NCI-H146 treated with DMSO at 0.1 percent for 48 hours (cell line): ENCODE measurements around the gene ICE1.
"Not testable (repeated sequence)": the region's sequence is repeated elsewhere in the genome, so short reads cannot be mapped to it uniquely, and the experiment has no call there.

Source experiments
- DNase-seq: peaks from one replicate; lab custom pipeline; 2025; ENCODE audit not compliant: unreplicated experiment; lab: John Stamatoyannopoulos, UW

Gene ICE1

DNA sequence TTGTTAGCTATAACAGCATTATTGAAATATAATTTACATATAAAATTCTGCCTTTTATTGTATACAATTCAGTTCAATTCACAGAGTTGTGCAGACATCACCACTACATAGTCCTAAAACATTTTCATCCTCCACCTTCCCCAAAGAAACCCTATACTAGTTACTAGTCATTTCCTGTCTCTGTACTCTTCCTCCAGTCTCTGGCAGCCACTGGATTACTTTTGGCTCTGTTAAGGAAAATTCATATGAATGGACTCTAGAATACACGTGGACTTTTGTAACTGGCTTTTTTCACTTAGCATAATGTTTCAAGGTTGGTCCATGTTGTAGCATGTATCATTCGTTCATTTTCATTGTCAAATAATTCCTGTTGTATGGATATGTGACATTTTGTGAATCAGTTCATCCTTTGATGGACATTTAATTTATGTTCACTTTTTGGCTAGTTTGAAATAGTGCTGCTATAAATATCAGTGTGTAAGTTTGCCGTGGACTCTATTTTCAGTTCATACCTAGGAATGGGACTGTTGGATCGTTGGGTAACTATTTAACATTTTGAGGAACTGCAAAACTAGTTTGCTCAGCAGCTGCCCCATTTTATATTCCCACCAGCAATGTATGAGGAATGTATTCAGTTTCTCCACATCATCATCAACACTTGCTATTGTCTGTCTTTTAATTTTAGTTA, 9.7 kb downstream of the ICE1 start:
- DNase-seq: no peak

DNA sequence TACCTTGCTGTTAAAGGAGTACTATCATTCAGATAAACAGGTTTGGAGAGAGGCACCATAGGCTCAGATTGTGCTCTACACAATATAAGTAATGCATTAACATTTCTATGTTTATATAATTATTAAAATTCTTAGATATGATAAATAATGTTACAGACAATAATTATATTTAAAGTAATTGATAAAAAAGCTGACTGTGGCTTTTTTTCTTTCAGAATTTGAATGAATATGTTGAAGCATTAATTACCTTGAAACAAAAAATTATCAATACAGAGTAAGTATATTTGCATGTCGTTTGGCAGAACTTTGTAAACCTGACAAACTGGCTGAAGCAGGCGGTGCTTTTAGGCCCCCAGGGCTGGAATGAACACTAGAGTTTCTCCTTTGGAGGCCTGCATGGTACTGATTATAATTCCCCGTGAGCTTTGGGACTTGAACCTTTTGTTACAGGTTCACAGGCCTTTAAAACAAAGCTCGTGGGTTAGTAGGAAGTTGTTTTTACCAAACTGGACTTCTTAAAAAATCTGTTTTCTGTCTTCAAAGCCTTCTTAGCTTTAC, 13.8 kb downstream of the ICE1 start:
- no peak for DNase-seq

DNA sequence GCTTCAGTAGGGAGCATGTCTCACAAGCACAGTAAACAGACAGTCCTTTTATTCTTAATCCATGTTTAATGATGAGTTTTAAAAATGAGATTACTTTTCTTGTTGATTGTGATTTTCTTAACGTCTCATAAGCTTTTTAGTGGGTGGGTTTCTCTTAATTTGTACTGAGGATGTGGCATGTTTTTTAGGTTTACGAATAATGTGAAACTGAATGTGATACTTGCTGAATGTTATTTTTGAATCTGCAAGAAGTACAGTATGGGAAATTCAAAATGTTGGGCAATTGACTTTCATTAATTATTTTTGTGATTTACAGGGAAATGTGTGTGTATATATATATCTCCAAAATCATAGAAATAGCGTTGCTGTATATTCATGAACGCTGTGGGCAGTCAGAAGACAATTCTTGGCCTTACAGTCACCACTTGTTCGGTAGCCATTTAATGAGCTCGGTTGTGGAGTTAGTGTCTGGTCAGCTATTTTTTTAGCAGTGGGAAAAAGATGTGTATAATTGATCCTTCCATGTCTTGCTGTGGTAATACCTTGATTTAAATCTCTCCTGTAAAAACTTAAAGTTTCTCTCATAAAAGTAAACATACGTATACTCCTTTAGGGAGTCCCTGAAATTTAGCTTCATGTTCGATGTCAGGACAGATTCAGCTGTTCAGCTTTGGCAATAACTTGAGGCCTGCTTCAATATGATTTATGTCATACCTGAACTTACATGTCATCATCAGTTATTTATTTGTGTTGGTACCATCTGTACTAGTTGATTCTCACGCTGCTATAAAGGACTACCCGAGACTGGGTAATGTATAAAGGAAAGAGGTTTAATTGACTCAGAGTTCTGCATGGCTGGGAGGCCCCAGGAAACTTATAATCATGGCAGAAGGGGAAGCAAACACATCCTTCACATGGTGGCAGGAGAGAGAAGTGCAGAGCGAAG, 15.0 kb downstream of the ICE1 start:
- no peak for DNase-seq

DNA sequence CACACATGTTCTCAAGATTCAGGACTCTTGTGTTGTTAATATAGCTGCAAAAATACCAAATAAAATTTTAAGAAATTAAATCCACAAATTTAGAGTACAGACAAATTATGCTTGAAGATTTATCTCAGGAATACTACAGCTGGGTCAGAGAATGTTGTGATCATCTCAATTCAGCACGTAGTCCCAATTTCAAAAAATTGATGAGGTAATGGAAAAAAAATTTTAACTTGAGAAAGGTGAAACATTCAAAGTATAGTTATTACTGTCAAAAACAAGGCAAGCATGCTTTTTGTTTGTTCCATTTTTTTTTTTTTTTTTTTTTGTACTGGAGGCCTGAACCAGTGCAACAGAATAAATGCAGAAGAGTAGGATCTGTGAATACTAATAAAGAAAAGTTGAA, 29.4 kb downstream of the ICE1 start:
- no peak for DNase-seq

DNA sequence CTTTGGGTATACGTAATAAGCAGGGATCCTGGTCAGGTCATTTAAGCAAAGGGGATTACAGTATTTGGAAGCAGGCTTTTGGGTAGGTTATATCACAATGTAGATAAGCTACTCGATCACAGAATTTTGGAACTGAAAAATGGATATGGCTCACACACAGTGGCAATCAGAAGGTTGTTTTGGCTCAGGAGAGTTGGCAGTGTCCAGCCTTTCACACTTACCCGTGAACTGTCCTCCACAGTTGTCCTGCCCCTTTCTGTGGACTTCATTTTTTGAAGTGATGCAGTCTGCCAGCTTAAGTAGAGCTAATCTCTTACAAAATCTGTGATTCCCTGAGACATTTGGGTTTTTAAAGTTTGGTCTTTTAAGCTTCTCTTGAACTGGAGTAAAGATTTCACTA, 30.7 kb downstream of the ICE1 start:
- DNase-seq: no peak

DNA sequence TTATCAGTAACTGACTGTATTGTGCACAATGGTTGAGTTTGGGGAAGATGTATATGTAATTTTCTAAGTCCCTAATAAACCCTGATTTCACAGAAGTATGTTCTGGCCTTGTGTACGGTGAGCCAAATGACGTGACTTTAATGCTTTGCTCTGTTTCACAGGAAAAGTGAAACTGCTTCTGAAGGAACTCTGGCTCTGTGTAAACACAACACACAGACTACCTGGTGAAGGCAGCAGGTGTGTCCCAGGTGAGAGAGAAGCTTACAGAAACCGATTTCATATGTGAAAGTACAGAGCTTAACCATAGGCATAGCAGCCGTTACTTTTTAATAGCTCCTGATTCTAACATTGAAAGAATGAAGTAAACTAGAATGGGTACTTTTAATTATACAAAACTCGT, 31.9 kb downstream of the ICE1 start:
- DNase-seq: no peak

DNA sequence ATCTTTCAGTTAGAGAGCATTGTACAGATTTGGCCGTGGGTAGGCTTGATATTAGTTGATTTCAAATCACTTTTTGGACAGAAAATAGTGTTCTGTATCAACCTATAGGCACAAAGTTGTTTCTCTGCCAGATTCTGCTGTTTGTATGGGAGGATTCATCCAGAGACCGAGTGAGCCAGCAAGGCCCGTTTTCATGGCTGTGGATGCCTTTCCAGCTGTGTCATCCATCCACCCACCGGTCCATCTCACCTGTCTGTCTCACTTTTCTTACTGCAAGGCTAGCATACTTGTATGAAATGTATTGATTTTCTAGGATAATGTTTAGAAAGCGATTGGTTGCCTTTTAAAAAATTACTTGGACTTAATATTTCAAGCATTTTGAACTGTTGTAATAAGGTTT, 34.4 kb downstream of the ICE1 start:
- no peak for DNase-seq

DNA sequence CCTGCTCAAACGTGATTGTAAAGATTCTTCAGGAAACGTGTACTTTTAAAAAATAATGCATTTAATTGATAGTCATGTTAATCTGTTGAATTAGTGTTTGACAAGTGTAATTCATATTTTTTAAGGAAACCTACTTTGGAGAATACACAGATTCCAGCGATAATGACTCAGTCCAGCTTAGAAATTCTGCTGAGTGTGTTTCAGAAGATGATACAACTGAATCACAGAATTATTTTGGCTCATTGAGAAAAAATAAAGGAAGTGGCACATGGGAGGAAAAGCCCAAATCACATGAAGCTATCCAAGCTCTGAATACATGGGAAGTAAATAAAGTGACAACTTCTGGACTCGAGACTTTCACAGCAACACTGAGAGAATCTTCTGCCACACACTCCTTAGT, 37.8 kb downstream of the ICE1 start:
- DNase-seq: no peak

DNA sequence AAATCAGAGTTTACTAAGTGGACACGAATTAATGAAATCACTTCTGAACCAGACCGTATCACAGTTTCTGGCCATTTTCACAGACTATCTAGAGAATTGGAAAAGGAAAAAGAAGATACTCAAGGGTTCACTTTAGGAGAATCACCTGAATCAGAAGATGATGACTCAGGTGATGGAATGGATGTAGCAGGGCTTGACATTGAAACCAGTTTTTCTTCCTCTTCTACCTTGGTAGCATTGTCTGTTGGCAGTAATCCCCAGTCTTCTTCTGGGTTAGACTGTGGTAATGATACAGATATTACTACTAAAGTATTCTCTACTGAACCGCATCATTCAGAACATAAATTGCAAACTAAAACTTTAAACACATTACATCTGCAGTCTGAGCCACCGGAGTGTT, 38.5 kb downstream of the ICE1 start:
- no peak for DNase-seq

DNA sequence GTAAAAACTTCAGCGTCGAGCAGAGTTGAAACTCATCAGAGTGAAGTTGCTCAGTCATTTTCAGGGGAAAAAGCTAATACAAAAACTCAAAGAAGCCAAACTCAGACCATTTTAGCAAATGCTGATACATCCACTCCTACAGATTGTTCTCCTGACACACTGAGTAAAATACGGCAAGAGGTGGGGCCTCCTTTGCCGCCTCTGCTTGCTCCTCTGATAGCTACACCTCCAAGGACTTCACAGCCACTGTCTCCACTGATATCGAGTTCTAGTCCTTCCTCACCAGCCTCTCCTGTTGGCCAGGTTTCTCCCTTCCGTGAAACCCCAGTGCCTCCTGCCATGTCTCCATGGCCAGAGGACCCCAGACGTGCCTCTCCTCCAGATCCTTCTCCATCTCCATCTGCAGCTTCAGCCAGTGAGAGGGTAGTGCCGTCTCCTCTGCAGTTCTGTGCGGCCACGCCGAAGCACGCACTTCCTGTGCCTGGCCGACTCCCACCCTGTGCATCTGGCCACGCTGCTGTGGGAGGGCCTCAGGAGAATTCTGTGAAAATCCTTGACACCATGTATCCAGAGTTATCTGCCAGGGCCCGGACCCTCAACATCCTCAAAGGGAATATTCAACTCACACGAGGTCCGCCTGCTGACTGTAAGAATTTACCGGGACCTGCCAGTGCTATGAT, 41.7 kb downstream of the ICE1 start:
- DNase-seq: no peak

DNA sequence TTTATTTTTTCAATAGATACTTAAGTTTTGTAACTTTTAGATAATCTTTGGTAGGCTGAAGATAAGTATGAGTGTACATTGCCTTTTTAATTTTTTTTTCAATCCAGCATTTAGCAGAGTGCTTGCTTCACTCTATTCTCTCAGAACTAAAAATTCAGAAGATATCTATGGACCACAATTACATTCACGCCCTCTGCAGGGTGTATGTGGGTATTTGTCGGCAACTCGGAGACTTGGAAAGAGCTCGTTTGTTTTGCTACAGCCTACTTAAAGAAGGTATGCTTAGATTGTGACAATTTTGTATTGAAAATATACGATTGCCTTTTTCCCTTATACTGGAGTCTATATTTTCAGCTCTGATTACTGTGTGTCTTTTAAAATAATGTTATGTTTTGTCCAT, 43.8 kb downstream of the ICE1 start:
- DNase-seq: no peak

DNA sequence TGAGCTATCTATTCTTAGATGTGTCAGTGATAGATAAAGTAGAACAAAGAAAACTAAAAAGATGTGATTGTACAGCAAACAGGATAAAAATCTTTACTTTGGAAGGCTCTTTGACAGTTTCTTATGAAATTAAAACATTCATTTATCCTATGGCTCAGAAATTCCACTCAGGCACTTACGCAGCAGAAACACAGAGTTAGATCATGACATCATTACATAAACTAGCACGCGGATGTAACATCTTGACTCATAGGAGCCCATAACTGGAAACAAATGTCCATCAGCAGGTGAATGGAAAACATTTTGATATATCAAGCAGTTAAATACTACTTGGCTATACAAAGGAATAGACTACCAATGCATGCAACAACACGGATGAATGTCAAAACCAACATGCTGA, 45.3 kb downstream of the ICE1 start:
- DNase-seq: no peak

DNA sequence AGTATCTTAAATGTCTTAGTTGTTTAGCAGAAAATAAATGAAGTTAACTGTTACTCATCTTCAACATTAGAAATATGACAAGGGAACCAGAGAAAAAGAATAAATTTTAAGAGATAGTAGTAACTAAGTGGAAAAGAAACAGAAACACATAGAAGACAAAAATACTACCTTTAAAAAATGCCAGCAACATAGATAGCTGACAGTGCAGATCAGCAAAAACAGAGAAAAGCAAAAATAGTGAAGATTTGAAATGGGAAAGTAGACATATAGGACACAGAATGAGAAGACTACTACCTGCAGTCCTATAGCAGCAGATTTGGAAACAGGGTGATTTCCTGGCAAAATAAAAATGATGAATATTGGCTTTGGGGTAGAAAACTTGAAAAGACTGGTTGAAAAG, 48.5 kb downstream of the ICE1 start:
- no peak for DNase-seq

DNA sequence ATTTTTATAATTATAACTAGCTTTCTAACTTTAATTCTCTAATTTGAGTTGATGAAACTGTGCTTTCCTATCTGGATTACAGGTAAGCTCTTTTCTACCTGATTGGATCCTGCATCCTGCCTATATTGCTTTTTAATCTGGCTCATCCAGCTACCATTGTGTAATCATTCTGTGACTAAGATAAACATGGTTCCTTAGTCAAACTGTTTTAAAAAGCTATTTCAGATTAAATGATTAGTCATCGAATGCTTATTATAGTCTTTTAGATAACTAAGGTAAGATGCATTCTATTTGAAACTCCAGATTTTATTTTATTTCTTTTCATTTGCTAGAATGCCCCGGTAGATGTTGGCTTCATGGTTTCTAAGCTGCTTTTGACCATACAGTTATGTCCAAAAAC, 50.7 kb downstream of the ICE1 start:
- no peak for DNase-seq

DNA sequence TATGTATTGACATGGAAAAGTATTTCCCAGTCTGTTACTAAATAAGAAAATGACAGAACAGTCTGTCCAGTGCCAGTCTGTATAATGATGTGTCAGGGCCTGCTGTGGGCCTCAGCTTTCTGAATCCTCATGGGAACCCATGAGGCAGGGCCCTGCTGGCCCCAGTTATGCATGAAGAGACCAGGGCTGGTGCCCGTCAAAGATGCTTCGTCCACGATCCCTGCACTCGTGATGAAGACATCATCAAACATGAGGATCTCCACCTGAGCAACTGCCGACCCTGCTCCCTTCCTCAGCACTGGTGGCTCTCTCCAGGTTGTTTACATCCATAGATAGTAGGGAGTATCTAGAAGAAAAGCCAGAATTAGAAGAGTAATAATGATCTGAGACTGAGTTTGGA, 52.5 kb downstream of the ICE1 start:
- no peak for DNase-seq

DNA sequence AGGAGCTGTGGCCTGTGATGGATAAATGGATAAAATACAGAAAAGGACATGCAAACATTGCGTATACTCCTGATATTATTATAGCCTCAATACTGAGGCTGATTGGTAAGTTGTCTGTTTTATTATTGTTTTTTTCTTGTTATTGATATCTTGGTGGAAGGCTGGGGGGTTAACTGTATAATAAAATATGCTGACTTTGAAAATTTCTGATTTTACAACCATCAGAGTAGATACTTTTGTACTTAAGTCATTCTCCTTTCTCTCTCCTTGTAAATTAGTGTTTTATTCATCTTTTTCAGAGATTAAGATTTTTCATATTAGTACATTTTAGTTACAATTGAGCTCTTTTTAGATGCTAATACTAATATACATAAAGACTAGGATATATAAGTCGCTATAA, 53.5 kb downstream of the ICE1 start:
- no peak for DNase-seq

DNA sequence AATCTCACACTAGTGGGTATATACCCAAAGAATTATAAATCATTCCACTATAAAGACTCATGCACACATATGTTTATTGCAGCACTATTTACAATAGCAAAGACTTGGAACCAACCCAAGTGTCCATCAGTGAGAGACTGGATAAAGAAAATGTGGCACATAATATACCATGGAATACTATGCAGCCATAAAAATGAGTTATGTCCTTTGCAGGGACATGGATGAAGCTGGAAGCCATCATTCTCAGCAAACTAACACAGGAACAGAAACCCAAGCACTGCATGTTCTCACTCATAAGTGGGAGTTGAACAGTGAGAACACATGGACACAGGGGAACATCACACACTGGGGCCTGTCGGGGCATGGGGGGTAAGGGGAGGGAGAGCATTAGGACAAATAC, 57.1 kb downstream of the ICE1 start:
- DNase-seq: not testable (repeated sequence)

DNA sequence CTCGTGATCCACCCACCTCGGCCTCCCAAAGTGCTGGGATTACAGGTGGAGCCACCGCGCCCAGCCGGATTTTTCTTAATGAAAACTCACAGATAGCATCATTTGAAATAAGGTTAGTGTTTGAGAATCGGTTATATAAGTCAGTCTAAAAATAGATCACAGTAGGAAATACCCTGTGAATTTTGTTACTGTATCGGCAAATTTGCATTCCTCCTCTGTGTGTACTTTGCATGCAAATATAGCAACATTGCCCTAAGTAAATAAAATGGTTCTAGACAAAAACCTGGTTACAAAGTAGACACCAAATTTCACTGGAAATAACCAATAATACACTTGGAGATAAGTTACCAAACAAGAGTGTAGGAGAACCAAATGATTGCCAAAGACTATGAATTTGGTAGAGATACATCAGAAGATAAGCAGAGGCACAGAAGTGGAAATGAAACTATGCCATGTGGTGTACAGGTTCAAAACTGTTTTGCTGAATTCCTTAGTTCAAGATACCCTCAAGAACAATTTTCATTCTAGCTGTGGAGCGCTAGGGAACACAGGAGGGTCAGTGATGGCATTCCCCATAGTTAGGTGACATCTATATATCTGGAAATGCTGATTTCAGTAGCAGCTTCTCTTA, 58.1 kb downstream of the ICE1 start:
- no peak for DNase-seq

DNA sequence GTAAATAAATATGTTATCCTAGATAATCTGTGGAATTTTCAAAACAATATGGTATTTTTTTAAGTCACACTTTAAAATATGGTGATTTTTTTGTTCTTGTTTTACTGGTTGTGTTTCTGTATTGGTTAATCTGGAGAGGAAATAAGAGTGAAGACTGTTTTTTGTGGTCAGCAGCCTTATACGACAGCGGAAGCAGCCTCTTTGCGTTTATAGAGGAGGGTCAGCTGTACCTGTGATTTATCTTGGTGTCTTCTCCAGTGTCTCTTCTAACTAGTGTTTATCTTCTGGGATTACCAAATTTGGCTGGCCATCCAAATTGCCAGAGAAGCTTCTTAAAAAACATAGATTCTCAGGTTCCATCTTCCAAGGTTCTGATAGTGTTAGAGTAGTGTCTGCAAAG, 58.7 kb downstream of the ICE1 start:
- DNase-seq: no peak

DNA sequence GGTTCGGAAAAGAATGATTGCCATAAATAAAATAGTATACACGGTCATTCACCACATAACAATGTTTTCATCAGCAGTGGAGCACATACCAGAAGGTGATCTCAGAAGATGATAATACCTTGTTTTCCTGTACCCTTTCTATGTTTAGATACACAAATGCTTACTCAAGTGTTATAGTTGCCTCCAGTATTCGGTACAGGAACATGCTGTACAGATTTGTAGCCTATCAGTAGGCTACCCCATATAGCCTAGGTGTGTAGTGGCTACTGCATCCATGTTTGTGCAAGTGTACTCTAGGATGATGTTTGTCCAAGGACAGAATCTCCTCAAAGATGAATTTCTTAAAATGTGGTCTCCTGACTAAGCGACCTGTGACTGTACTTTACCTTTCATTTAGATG, 59.2 kb downstream of the ICE1 start:
- DNase-seq: no peak

DNA sequence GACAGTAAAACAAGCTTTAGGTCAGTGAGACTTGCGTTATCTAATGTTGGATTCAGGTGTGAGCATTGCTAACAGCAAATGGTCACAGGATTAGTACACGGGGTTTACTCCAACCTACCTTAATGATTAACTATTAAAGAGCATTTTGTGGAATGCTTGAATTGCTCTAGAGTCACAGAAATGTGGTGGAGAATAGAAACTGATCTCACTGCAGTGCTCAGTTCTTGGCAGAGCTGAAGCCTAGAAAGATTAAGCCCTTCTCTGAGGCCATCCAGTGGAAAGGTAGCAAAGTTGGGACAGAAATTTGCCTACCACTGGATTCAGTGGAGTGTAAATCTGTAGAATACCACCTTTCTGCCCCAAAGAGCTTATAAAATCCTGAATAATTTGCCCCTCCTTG, 60.9 kb downstream of the ICE1 start:
- no peak for DNase-seq
